ENCODE data around the gene TNFRSF18.

GRCh38 chr1:1232796-1233566, 26.6 kb upstream of the TNFRSF18 start:
- TF ChIP-seq SP1 (IDR thresholded peaks at IDR 0.05) (no peak), GABPA (IDR thresholded peaks at IDR 0.05 in 1 of 2, conservative IDR thresholded peaks at IDR 0.05 in 1 of 2) (no peak)
